AG09309 (cell line): Measurements from ENCODE around the gene SERPINE3.

Source experiments
- DNase-seq: peaks from one replicate; pipeline ENCODE4 v3.0.0-alpha.2; 2010; ENCODE audit warnings: low read depth
- H3K4me3 ChIP-seq: 2 replicates; pipeline ENCODE4 v1.5.1; 2011; ENCODE audit warnings: mild to moderate bottlenecking, low read depth, low read length, moderate library complexity; ENCODE audit not compliant: control insufficient read depth
- TF ChIP-seq, protein P1 (sequence below): IDR thresholded peaks from 2 replicates; pipeline ENCODE4 v1.5.1; 2011; ENCODE audit warnings: mild to moderate bottlenecking, low read depth, low read length, inconsistent platforms; ENCODE audit not compliant: insufficient read depth, control insufficient read depth; ENCODE audit errors: missing control alignments

SERPINE3 gene

DNA sequence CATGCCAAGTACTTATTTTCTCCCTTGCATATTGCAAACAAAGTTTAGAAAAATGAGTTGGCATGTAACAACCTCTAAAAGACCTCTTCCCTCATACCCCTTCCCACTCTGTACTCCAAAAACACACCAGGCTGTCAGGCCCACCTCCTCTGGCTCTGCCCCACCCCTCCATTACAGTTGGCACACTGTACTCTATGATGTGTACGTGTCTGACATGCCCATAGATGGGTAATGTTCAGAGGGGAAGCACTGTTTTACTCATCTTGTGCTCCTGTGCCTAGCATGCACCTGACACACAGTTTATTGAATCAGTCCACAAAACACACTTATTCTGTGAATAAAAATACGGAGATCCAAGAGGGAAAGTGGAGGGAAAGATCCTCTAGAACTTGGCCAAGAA, 45.6 kb downstream of the SERPINE3 start:
- no peak for DNase-seq
- no peak overlapping the region for H3K4me3 ChIP-seq
- TF ChIP-seq, protein P1, sequence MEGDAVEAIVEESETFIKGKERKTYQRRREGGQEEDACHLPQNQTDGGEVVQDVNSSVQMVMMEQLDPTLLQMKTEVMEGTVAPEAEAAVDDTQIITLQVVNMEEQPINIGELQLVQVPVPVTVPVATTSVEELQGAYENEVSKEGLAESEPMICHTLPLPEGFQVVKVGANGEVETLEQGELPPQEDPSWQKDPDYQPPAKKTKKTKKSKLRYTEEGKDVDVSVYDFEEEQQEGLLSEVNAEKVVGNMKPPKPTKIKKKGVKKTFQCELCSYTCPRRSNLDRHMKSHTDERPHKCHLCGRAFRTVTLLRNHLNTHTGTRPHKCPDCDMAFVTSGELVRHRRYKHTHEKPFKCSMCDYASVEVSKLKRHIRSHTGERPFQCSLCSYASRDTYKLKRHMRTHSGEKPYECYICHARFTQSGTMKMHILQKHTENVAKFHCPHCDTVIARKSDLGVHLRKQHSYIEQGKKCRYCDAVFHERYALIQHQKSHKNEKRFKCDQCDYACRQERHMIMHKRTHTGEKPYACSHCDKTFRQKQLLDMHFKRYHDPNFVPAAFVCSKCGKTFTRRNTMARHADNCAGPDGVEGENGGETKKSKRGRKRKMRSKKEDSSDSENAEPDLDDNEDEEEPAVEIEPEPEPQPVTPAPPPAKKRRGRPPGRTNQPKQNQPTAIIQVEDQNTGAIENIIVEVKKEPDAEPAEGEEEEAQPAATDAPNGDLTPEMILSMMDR = no peak

DNA sequence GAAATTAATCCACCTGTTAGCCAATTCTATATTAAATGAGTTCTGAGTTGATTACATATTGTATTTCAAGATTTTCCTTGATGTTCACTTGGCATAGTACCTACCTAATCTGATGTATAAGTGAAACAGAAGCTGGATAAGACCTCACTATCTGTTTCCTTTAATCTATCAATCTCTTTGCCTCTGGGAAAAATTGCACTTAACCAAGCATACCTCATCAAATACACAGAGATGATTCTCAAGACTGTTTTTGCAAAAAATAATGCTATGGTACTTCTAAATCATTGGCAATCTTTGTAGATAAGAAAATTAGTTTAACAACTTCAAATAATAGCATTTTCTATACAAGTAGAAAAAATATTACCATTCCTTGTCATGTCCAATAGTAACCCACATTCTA, 55.2 kb downstream of the SERPINE3 start:
- H3K4me3 ChIP-seq = no peak overlapping the region
- no peak for DNase-seq
- TF ChIP-seq, protein P1 = no peak

DNA sequence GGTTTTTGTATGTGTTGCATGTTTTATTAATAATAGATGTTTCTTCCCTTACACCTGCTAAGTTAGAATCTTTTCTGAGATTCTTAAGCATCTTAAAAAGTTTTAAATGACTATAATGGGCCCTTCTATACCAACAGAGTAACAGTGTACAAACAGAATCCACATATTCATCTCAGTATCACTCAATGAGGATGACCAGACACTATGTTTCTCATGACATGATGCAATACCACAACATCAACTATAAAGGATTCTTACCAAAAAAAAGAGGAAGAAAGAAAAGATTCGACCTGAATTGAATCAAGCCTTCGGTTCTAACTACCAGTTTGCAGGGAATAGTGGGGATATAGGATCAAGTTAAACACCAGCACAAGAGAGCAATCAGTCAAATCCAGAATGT, 56.9 kb downstream of the SERPINE3 start:
- TF ChIP-seq, protein P1 = no peak
- no peak overlapping the region for H3K4me3 ChIP-seq
- DNase-seq = peak; percentile 13

DNA sequence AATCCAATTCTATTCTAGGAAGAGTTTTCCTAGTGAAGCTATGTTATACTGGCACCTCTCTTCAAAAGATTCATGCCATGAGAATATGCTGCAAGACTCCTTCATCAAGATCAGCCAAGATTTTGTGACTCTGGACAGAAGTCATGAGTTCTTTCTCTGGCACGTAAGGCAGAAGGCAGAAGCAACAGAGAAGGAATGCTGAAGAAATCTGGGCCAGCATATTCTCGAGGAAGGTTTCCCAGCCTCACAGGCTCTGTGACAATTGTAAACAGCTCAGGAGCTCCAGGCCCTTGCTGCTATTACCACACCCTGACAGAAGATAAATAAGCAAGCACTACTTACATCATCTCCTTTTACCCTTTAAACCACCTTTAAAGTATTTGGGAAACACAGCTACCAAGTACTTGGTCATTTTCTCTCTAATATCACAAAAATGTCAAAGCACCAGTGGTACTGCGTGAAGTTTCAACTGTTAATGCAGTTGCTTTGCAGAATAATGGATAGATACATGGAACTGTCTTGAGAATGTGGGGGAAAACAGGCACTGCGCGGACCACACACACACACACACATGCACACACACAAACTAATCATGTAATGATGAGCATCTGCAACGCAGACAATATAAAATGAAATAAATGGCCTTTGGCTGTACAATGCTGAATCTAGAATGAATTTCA, 57.9 kb downstream of the SERPINE3 start:
- DNase-seq = peak; percentile 37
- TF ChIP-seq, protein P1 = no peak
- no peak overlapping the region for H3K4me3 ChIP-seq

DNA sequence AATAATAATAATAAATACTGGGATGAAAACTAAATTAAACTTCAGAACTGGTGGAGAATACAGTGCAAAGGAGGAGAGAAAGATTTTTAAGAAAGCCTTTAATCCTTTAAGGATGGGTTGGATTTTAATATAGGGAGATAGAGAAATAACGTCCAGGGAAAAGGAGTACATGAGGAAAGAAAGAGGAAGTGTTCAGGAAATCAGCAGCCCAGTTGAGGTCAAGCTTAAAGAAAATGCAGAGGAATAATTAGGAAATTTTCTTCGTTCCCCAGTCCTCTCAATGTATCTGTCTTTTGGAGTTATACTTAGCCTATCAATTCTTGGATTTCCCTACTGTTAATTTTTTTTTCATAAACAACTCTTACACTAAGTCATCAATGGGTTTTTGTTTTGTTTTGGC, 65.7 kb downstream of the SERPINE3 start:
- no peak overlapping the region for H3K4me3 ChIP-seq
- no peak for DNase-seq
- TF ChIP-seq, protein P1 = no peak

DNA sequence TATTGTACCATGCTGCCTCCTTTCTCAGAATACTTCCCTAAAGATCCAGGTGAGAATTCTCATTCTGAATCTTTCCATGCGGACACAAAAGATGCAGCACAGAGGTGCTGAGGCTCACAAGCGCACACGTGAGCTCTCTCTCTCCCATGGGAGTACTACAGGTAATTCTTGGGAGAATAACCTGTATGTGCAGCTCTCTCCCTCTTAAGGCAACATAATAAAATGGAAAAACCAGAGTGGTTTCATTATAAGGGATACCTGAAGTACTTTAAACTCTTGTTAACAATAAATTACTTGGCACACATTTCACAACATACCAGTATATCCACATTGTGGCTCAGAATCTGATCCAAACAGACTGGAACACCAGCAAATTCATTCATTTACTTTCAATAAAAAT, 72.9 kb downstream of the SERPINE3 start:
- no peak for DNase-seq
- H3K4me3 ChIP-seq = no peak overlapping the region
- TF ChIP-seq, protein P1 = no peak
